ENCODE results near the gene C19orf18.
A peak's percentile ranks its signal among the peaks of the same experiment; 100 is the strongest.

The C19orf18 gene

DNA sequence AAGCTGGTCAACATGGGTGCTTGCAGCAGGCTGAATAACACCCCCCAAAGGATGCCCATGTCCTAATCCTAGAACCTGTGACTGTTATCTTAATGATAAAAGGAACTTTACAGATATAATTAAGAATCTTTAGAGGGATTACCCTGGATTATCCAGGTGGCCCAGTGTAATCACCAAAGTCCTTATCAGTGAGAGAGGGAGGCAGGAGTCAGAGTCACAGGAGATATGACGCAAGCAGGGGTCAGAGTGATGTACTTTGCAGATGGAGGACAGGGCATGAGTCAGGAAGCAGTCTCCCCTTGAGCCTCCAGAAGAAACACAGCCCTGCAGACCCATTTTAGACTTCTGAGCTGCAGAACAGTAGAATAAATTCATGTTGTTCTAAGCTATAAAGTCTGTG, 18.5 kb upstream of the C19orf18 start:
- H3K9me3 Mint-ChIP-seq = peaks cover 72% of the 10 kb centered on the region
- no peak overlapping the region for H3K4me3 Mint-ChIP-seq
- H3K27me3 Mint-ChIP-seq = no peaks in the 10 kb centered on the region
- DNase-seq = no peak
- H3K4me1 Mint-ChIP-seq (ENCODE audit: low read depth) = no peaks in the 10 kb centered on the region
- peaks cover 88% of the 10 kb centered on the region for H3K36me3 Mint-ChIP-seq (ENCODE audit: low read depth)
- H3K27ac Mint-ChIP-seq = no peak overlapping the region

DNA sequence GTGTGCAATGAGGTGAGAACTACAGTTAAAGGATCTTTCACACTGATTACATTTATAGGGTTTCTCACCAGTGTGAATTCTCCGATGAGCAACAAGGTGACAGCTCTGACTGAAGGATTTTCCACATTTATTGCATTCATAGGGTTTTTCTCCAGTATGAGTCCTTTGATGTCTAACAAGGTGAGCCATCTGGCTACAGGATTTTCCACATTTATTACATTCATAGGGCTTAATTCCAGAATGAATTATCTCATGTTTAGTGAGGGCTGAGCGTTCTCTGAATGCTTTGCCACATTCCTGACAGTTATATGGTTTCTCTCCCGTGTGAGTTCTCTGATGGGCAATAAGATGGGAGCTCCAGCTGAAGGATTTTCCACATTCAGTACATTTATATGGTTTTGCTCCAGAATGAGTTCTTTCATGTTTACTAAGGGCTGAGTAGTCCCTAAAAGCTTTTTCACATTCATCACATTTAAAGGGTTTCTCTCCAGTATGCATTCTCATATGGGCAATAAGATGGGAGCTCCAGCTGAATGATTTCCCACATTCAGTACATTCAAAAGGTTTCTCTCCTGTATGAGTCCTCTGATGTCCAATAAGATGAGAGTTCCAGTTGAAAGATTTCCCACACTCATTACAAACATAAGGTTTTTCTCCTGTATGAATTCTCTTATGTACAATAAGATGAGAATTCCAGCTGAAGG, 4.4 kb upstream of the C19orf18 start:
- Mint-ChIP-seq H3K27ac (no peak overlapping the region), H3K9me3 (peaks cover 83% of the 10 kb centered on the region), H3K36me3 (ENCODE audit: low read depth) (peaks cover 96% of the 10 kb centered on the region), H3K4me1 (ENCODE audit: low read depth) (no peaks in the 10 kb centered on the region), H3K4me3 (no peak overlapping the region), H3K27me3 (no peaks in the 10 kb centered on the region)
- DNase-seq = no peak

GRCh38 chr19:57964761-57965160, 9.6 kb downstream of the C19orf18 start:
- Mint-ChIP-seq H3K27me3 (no peaks in the 10 kb centered on the region), H3K4me1 (ENCODE audit: low read depth) (no peaks in the 10 kb centered on the region)
- DNase-seq = no peak

GRCh38 chr19:57961785-57962184, 12.5 kb downstream of the C19orf18 start:
- Mint-ChIP-seq H3K4me3 (no peak overlapping the region), H3K4me1 (ENCODE audit: low read depth) (no peaks in the 10 kb centered on the region), H3K9me3 (peaks cover 38% of the 10 kb centered on the region), H3K27me3 (peaks cover 5% of the 10 kb centered on the region), H3K36me3 (ENCODE audit: low read depth) (peaks cover 49% of the 10 kb centered on the region), H3K27ac (no peak overlapping the region)
- DNase-seq = no peak

More at GRCh38 chr19:57964761-57965160, 9.6 kb downstream of the C19orf18 start:
- Mint-ChIP-seq H3K4me3 (no peak overlapping the region), H3K36me3 (ENCODE audit: low read depth) (peaks cover 51% of the 10 kb centered on the region), H3K9me3 (peaks cover 39% of the 10 kb centered on the region), H3K27ac (no peak overlapping the region)

DNA sequence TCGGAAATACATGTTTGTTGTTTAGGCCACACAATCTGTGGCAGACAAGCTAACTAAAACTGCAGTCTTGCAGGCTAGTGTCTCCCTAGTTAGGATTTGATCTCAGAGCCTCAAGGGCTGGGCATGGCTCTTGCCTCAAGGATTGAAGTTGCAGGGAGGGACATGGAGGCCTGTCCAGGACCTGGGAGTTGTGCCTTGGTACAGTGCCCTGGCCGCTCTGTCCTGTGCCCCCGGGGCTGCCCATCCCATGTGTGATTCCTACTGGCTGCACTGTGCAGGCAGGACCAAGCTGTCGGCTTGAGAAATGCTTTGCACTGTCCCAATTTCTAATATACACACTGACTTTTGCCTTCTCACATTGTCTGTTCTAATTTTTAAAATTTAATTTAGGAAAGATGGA, 19.3 kb downstream of the C19orf18 start:
- H3K4me3 Mint-ChIP-seq = no peak overlapping the region
- H3K9me3 Mint-ChIP-seq = peaks cover 44% of the 10 kb centered on the region
- DNase-seq = no peak
- H3K4me1 Mint-ChIP-seq (ENCODE audit: low read depth) = no peaks in the 10 kb centered on the region
- H3K27ac Mint-ChIP-seq = no peak overlapping the region
- peaks cover 16% of the 10 kb centered on the region for H3K27me3 Mint-ChIP-seq
- peaks cover 22% of the 10 kb centered on the region for H3K36me3 Mint-ChIP-seq (ENCODE audit: low read depth)

DNA sequence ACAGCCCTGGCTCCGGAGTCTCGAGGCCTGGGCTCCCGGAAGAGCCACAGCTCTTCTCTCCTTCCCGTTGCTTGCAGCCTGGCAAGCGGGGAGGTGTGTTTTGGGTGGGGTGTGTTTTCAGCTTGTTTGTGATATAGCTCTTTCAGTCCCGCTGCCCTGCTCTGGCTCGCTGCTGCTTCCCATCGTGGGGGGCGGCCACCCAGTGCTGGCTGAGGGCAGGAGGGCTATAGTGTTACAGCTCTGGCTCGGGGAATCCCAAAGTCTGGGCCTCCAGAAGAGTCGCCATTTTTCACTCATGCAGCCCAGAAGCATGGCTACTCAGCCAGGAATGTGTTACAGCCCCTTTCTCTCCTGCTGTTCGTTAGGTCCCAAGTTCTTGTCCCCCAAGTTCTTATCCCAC, 24.6 kb downstream of the C19orf18 start:
- Mint-ChIP-seq H3K36me3 (ENCODE audit: low read depth) (peaks cover 30% of the 10 kb centered on the region), H3K27ac (no peak overlapping the region), H3K4me1 (ENCODE audit: low read depth) (peaks cover 17% of the 10 kb centered on the region), H3K27me3 (peaks cover 8% of the 10 kb centered on the region), H3K9me3 (peaks cover 41% of the 10 kb centered on the region), H3K4me3 (no peak overlapping the region)
- no peak for DNase-seq

DNA sequence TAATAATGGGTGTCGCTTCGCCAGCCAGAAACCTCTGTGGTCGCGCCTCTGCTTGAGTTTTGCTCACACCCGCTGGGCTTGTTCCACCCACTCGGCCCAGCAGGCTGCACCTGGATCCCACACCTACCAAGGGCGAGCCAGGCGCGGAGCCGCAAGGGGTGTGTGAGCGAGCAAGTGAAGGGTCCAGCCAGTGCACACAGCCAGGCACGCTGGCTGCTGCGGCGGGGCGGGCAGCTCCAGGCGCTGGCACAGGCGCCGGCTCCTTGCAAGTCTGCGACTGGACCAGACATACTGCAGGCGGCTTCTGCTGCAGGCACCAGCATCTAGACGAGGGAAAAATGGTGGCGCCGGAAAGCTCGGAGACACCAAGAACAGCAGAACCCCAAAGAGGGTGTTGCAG, 25.0 kb downstream of the C19orf18 start:
- peaks cover 34% of the 10 kb centered on the region for H3K36me3 Mint-ChIP-seq (ENCODE audit: low read depth)
- H3K27ac Mint-ChIP-seq = no peak overlapping the region
- H3K4me3 Mint-ChIP-seq = no peak overlapping the region
- H3K27me3 Mint-ChIP-seq = peaks cover 5% of the 10 kb centered on the region
- H3K9me3 Mint-ChIP-seq = peaks cover 39% of the 10 kb centered on the region
- H3K4me1 Mint-ChIP-seq (ENCODE audit: low read depth) = peaks cover 17% of the 10 kb centered on the region
- no peak for DNase-seq

DNA sequence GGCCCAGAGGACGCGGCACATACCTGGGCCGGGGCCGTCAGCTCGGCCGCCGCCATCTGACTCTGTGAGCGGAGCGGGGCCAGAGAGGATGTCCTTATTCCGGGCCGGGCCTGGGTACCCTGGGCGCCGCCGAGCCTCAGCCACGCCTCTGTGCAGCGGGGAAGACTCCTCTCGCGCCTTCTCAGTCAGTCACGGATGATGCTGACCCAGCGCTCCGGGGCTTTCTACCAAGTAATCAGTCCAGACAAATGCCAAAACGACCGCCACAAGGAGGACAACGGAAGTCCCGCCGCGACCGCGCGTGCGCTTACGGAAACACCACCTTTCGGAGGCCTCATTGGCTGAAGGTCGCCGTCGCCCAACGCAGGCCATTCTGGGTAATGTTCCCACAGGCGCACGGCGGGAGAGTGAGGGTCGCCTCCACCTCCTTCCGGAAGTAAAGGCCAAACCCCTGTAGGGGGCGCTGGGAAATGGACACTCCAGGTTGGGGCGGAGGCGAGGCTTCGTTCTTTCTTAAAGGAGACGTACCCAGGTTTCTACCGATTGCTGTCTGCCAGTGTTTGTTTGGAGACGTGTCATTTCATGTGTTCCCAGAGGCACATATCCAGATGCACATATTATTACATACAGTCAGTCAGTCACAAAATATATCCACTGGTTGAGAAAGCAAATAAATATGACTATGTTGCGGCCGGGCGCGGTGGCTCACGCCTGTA, 26.8 kb downstream of the C19orf18 start, which contains the start of gene ZNF256:
Gene ZNF256 (minus strand): TSS at position 288 of the 716 bp plus-strand sequence. CDS start 232 bp downstream, at position 56.
- Mint-ChIP-seq H3K4me3 (peak within 1 kb of the TSS; percentile 91), H3K4me1 (ENCODE audit: low read depth) (peaks cover 17% of the 10 kb centered on the region), H3K27me3 (no peaks in the 10 kb centered on the region), H3K9me3 (peaks cover 42% of the 10 kb centered on the region), H3K27ac (peak within 1 kb of the TSS; percentile 92), H3K36me3 (ENCODE audit: low read depth) (peaks cover 51% of the 10 kb centered on the region)
- peak; percentile 90 for DNase-seq

GRCh38 chr19:57947088-57947418, 27.3 kb downstream of the C19orf18 start:
- peaks cover 56% of the 10 kb centered on the region for H3K36me3 Mint-ChIP-seq (ENCODE audit: low read depth)
- no peak for DNase-seq
- H3K4me1 Mint-ChIP-seq (ENCODE audit: low read depth) = peaks cover 17% of the 10 kb centered on the region
- peak overlapping the region; percentile 92 for H3K27ac Mint-ChIP-seq
- H3K4me3 Mint-ChIP-seq = peak overlapping the region; percentile 91
- peaks cover 48% of the 10 kb centered on the region for H3K9me3 Mint-ChIP-seq
- no peaks in the 10 kb centered on the region for H3K27me3 Mint-ChIP-seq

GRCh38 chr19:57946316-57946715, 28.0 kb downstream of the C19orf18 start:
- no peaks in the 10 kb centered on the region for H3K27me3 Mint-ChIP-seq
- DNase-seq = no peak
- H3K36me3 Mint-ChIP-seq (ENCODE audit: low read depth) = peaks cover 64% of the 10 kb centered on the region
- no peak overlapping the region for H3K27ac Mint-ChIP-seq
- peak overlapping the region; percentile 91 for H3K4me3 Mint-ChIP-seq
- H3K4me1 Mint-ChIP-seq (ENCODE audit: low read depth) = peaks cover 17% of the 10 kb centered on the region
- peaks cover 52% of the 10 kb centered on the region for H3K9me3 Mint-ChIP-seq

GRCh38 chr19:57941593-57941992, 32.7 kb downstream of the C19orf18 start:
- Mint-ChIP-seq H3K27ac (no peak overlapping the region), H3K4me3 (no peak overlapping the region), H3K36me3 (ENCODE audit: low read depth) (peaks cover 95% of the 10 kb centered on the region), H3K27me3 (no peaks in the 10 kb centered on the region), H3K4me1 (ENCODE audit: low read depth) (peaks cover 11% of the 10 kb centered on the region), H3K9me3 (peaks cover 66% of the 10 kb centered on the region)
- no peak for DNase-seq

DNA sequence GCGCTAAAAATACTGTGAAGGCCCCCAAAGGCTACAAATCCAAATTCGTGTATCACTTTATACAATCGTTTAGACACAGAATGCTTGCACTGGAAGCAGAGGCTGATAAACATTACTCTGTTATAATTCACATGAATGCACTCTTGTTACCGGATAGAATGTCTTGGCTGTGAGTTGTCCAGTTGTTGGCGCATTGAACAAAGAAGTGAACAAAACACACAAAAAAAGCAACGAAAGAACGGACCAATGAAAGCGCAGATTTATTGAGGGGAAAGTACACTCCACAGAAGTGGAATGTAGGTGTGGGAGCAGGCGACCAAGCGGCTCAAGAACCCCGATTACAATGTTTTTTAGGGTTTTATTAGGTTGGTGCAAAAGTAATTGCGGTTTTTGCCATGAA, 38.6 kb downstream of the C19orf18 start:
- H3K27ac Mint-ChIP-seq = no peak overlapping the region

GRCh38 chr19:57934820-57935665, 39.3 kb downstream of the C19orf18 start, which contains the start of gene ZNF418:
TSS of gene ZNF418 (minus strand) at chr19:57935402. CDS start at chr19:57933822, 1,580 bp downstream.
- Mint-ChIP-seq H3K27ac (peak within 1 kb of the TSS; percentile 83), H3K9me3 (peaks cover 59% of the 10 kb centered on the region), H3K4me3 (peak within 1 kb of the TSS; percentile 82), H3K4me1 (ENCODE audit: low read depth) (peaks cover 9% of the 10 kb centered on the region), H3K36me3 (ENCODE audit: low read depth) (peaks cover 94% of the 10 kb centered on the region), H3K27me3 (peaks cover 11% of the 10 kb centered on the region)
- DNase-seq = peak; percentile 47

More for the DNA sequence above, 38.6 kb downstream of the C19orf18 start:
- Mint-ChIP-seq H3K36me3 (ENCODE audit: low read depth) (peaks cover 94% of the 10 kb centered on the region), H3K4me1 (ENCODE audit: low read depth) (peaks cover 9% of the 10 kb centered on the region), H3K9me3 (peaks cover 55% of the 10 kb centered on the region), H3K27me3 (peaks cover 11% of the 10 kb centered on the region), H3K4me3 (no peak overlapping the region)
- no peak for DNase-seq

- DNase-seq = no peak
- H3K4me3 Mint-ChIP-seq = no peak overlapping the region
- peaks cover 64% of the 10 kb centered on the region for H3K9me3 Mint-ChIP-seq
- peaks cover 77% of the 10 kb centered on the region for H3K36me3 Mint-ChIP-seq (ENCODE audit: low read depth)
- no peaks in the 10 kb centered on the region for H3K27me3 Mint-ChIP-seq
- no peaks in the 10 kb centered on the region for H3K4me1 Mint-ChIP-seq (ENCODE audit: low read depth)
- no peak overlapping the region for H3K27ac Mint-ChIP-seq
Observed at GRCh38 chr19:57927587-57927986, 46.7 kb downstream of the C19orf18 start.
